GM18505 (cell line): ENCODE measurements around the gene GPR180.
A peak's percentile ranks its signal among the peaks of the same experiment; 100 is the strongest.

ENCODE experiments used
- ATAC-seq: cut with Tn5 transposase; IDR thresholded peaks from one replicate; pipeline ENCODE4 v1.9.1; 2021; ENCODE audit not compliant: unreplicated experiment
- POLR2A ChIP-seq: IDR thresholded peaks from 4 replicates; pipeline ENCODE4 v1.6.1; 2011; ENCODE audit warnings: borderline replicate concordance; ENCODE audit not compliant: insufficient read depth, insufficient read length; ENCODE audit errors: extremely low read depth

The GPR180 gene

GRCh38 chr13:94601446-94602431 lies at the start of gene GPR180:
Gene GPR180, plus strand, starts transcription at chr13:94601857. Its CDS starts 71 bp downstream, at chr13:94601928.
- peak; percentile 99 for ATAC-seq
- TF ChIP-seq POLR2A, result peak; percentile 86

GRCh38 chr13:94552095-94552494 lies 49.6 kb upstream of the GPR180 start:
- ATAC-seq, result no peak
- TF ChIP-seq POLR2A, result no peak

- no peak for ATAC-seq
- TF ChIP-seq POLR2A, result no peak
These were observed 47.9 kb upstream of the GPR180 start for GRCh38 chr13:94553766-94554165.

GRCh38 chr13:94556041-94556440 lies 45.6 kb upstream of the GPR180 start:
- no peak for ATAC-seq
- TF ChIP-seq POLR2A, result no peak

GRCh38 chr13:94556621-94557020 lies 45.0 kb upstream of the GPR180 start:
- no peak for ATAC-seq
- no peak for TF ChIP-seq POLR2A

GRCh38 chr13:94557684-94558235 lies 43.9 kb upstream of the GPR180 start:
- ATAC-seq, result no peak
- TF ChIP-seq POLR2A, result no peak

GRCh38 chr13:94558716-94559115 lies 42.9 kb upstream of the GPR180 start:
- no peak for TF ChIP-seq POLR2A
- ATAC-seq, result no peak

GRCh38 chr13:94559222-94559795 lies 42.3 kb upstream of the GPR180 start:
- TF ChIP-seq POLR2A, result no peak
- ATAC-seq, result no peak

GRCh38 chr13:94560116-94560515 lies 41.5 kb upstream of the GPR180 start:
- no peak for ATAC-seq
- no peak for TF ChIP-seq POLR2A

- no peak for TF ChIP-seq POLR2A
- ATAC-seq, result no peak
These were observed 40.5 kb upstream of the GPR180 start for GRCh38 chr13:94561126-94561525.

- TF ChIP-seq POLR2A, result no peak
- ATAC-seq, result no peak
These were observed 34.1 kb upstream of the GPR180 start for GRCh38 chr13:94567581-94567980.

- TF ChIP-seq POLR2A, result no peak
- ATAC-seq, result no peak
These were observed 33.2 kb upstream of the GPR180 start for GRCh38 chr13:94568443-94568842.

GRCh38 chr13:94569615-94570014 lies 32.0 kb upstream of the GPR180 start:
- no peak for TF ChIP-seq POLR2A
- no peak for ATAC-seq

- TF ChIP-seq POLR2A, result no peak
- no peak for ATAC-seq
These were observed 22.6 kb upstream of the GPR180 start for GRCh38 chr13:94579063-94579462.

- TF ChIP-seq POLR2A, result no peak
- ATAC-seq, result no peak
These were observed 17.7 kb upstream of the GPR180 start for GRCh38 chr13:94583926-94584325.
